NCI-H2196 treated with DMSO at 0.1 percent for 48 hours (cell line): Measurements from ENCODE around the gene ATP7B.
"Not testable (repeated sequence)": the region's sequence is repeated elsewhere in the genome, so short reads cannot be mapped to it uniquely, and the experiment has no call there.

Experiments used
- DNase-seq: peaks from one replicate; lab custom pipeline; 2025; ENCODE audit not compliant: unreplicated experiment; lab: John Stamatoyannopoulos, UW

Gene ATP7B

DNA sequence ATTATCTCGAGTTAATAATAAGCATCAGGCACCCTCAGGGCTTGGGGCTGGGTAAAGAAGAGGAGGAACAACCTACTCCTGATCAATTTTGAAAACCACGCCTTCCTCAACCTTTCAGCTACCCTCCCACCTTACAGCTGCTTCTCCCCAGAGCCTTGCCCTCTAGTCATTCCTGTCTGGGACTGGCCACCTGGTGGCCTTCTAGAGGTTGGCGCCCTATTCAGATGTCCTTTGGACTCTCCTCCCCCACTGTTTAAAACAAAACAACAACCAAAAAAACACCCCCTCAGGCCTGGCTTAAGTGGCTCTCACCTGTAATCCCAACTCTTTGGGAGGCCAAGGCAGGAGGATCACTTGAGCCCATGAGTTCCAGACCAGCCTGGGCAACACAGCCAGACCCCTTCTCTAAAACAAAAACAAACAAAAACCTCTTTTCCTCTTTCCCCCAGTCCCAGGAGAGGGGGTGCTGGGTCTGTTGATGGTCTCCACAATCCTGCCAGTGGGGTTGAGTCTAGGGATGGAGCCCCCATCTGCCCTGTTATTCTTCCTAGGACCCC is 87.2 kb downstream of the ATP7B start:
- no peak for DNase-seq

GRCh38 chr13:51922771-51923480 is 88.3 kb downstream of the ATP7B start:
- no peak for DNase-seq

DNA sequence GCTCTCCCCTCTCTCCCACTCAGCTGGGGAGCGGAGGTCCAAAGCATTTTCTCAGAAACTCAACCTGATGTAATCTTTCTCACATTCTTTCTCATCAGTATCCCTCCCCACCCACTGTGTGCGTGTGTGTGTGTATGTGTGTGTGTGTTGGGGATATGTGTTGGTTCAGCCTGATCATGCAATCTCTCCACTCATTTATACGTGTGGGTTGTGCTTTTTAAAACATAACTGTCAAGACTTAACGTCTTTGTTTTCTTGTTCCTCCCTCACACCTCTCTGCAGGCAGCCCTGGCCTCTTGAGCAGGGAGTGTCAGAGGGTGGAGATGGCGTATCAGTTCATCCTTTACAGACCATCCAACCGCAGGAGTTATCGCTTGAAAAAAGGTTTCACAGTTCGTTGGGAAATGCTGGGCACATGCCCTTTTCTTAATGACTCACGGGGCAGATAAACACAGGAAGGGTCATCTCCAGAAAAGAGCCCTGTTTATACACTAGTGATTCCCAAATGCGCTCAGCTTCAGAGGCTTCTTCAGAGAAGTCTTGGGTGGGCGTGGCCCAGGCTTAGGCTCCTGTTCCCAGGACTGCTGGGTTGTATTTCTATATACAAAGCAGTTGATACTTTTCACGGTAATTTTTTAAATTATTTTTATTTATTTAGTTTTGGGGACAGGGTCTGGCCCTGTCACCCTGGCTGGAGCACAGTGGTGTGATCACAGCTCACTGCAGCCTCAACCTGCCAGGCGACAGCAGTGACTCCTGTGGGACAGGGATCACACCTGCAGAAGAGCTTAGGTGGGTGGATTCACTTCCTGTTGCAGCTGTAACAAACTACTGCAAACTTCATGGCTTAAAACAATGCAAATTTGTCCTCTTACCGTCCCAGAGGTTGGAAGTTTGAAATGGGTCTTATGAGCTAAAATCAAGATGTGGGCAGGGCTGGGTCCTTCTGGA is 89.2 kb downstream of the ATP7B start:
- no peak for DNase-seq

DNA sequence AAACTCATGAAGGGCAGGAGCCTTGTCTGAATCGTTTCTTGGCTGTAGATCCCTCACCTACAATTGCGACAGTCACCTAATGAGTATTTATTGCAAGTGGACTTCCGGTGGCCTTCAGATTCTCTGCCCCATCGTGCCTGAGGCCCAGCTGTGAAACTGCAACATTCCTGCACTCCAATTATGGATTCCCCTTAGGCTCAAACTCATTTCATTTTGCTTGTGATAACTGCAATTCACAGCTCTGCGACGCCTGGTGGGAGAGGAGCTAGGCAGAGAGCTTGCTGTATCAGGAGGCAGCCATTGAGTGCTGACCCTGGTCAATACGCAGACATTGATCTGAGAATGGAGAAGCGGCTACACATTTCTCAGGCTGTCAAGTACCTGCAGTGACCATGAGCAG is 90.5 kb downstream of the ATP7B start:
- DNase-seq: no peak

DNA sequence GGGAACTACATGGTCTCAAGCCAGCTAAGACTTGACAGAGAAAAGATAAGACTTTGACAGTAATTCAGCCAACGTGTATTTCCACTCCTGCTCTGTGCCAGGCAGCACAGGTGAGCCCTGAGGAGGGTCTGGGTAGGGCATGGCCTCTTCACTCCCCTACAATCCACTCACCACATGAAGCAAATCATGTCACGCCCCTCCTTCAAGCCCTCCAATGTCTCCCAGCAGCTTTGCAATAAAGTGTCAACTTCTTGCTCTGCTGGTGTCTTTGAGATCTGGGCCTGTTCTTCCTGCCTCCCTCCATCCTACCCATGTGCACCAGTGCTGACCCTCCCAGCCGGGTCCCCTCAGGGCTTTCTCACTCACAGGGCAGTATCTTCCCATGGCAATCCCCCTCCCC is 91.0 kb downstream of the ATP7B start:
- DNase-seq: no peak

- no peak for DNase-seq
Measured at GRCh38 chr13:51919531-51919930, 91.7 kb downstream of the ATP7B start.

DNA sequence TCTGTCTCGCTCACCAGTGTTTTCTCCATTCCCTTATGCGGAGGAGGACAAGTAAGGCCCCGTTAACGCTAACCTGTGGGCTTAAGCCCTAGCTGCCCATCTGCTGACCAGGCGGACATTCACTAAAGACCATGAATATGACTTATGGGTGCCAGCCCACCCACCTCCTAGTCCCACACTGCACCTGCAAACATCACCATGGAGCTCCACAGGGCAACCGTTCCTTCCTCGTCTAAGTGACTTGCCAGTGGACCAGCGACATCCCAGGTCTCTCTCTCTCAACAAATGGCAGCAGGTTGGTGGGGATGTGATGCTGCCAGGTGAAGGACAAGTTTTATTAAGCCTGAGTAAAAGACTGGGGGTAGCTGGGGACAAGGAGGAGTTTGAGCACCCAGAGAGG is 94.3 kb downstream of the ATP7B start:
- DNase-seq: no peak

- DNase-seq: no peak
Measured at GRCh38 chr13:51916051-51916818, 95.0 kb downstream of the ATP7B start.

DNA sequence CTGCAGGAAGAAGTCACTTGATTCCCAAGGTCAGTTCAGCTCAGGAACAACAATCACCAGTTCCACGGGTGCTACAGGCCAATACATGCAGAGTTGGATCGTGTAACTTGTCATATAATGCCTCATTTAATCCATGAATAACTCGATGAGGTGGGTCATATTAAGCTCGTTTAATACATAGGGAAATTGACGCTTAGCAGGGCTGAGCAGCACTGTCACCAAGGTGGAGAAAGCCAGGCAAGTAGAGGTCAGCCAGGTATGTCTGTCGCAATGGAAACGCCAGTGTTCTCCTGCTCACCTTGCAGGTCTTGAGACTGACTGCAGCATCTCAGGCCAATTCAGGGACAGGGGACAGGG is 97.1 kb downstream of the ATP7B start:
- DNase-seq: no peak

- no peak for DNase-seq
Measured at GRCh38 chr13:51913421-51914136, 97.7 kb downstream of the ATP7B start.

- no peak for DNase-seq
Measured at GRCh38 chr13:51912511-51913225, 98.6 kb downstream of the ATP7B start.

DNA sequence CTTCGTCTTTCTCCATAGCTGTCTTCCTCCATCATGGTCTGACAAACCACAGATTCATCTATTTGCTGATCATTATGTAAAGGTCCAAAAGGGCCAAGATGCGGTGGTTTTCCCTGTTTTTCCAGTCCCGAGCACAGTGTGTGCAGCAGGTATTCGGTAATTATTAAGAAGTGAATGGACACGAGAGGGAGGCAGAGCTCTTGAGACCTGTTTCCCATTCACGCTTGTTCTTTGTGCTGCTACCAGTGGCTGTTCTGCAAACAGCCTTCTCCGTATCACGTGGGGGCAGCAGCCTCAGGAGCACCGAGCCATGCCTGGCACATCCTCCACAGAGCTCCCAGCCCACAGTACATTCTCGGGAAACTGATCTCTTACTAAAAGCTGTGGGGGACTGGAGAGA is 99.2 kb downstream of the ATP7B start:
- no peak for DNase-seq

GRCh38 chr13:51910508-51910907 is 100.7 kb downstream of the ATP7B start:
- DNase-seq: no peak

DNA sequence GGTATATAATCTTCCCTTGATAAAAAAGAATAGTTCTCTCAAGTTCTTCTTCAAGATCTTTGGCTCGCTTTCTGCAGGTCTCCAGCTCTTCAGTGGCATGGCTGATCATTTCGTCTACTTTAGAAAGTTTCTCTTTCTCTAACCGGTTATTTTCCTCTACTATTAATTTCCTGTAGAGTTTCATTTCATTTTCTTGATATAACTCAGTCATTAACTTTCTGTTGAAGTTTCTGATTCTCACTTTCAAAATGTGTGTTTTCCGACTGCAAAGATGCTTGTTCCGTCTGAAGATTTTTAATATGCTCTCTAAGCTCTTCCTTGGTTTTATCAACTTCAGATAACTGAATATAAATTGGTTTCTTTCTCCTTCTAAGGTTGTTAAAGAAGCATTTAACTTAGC is 102.0 kb downstream of the ATP7B start:
- DNase-seq: not testable (repeated sequence)

DNA sequence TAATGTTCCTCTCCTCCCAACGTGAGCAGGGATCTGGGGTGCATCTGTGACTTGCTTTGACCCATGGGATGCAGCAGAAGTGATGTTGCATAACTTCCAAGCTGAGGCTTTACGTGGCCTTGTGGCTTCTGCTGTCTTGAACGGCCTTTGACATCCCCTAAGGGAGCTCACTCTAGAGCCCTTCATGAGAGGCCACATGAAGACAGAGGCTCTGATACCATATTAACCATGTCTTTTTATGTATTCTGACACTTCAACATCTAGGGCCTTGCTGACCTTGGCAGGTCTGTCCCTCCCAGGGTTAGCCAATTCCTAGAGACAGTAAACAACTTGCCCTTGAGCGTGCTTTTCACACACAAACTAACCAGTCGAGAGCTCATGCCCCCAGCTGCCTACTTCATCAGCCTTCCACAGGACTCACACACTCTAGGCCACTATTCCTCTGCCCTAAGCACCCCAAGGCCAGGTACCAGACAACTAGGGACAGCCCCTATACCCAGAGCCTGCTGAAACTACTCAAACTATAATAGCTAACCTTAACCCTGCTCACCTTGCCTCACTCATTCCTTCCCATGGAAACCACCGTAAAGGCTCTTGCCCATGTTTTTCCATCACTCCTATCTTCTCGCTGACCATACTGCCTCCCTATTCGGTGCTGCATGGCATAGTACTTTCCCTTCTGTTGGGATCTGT is 104.1 kb downstream of the ATP7B start:
- no peak for DNase-seq

DNA sequence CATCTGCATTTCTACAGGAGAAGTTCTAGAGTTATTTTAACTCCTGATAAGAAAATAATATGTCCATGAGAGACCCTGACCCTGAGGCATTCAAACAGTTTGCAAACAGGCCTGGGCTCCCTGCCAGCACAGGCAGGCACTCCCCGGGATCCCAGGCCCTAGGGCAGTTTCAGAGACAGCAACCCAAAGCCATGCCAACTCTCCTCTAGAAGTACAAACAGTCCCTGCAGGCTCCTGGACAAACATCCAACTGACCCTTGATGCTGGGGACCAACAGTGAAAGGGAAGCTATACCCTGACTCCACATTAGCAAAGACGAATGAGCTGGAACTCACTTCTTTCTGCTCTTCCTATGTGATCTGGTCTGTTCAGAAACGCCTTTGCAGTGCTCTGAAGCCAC is 104.7 kb downstream of the ATP7B start:
- no peak for DNase-seq

- DNase-seq: no peak
Measured at GRCh38 chr13:51905787-51906186, 105.5 kb downstream of the ATP7B start.

DNA sequence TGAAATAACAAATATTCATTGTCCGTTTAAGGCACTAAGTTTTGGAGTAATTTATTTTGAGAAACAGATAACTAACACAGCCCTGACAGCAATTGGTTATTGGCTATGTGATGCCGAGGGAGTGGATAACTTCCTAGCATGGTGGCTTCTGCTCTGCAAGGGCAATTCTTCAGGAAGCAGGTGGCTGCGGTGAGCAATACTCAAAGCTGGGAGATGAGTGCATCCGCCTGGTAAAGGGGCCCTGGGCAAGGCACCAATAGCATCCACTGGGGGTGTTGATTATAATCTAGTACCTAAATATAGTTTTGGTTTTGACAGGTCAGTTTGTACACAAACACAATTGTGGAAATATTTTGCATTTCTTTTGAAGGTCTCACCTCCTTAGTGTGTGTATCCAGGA is 108.5 kb downstream of the ATP7B start:
- DNase-seq: no peak

- no peak for DNase-seq
Measured at GRCh38 chr13:51900471-51900870, 110.8 kb downstream of the ATP7B start.
